ELF-1 (cell line): Measurements from ENCODE around the gene FAM43A.

Experiments
- DNase-seq: peaks from one replicate; pipeline ENCODE4 v3.0.0-alpha.2; 2016; ENCODE audit warnings: low read depth, low spot score

Gene FAM43A

DNA sequence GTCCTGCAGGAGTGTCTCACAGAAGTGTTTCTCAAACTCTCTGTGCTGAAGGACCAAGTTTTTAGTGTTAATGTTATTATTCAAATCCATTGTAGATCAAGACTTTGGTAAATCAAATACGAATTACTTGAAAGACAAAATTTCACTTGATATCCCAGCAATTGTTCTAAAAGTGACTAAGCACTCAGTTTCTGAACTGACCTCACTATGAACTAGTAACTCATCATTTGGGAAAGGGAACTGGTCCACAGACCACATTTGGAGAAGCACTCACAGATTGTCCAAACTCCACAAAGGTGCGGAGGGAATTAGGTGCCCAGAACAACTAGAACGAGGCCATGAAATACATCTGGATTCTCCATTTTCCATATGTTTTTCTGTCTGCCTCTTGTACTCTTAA, 25.6 kb downstream of the FAM43A start:
- no peak for DNase-seq

DNA sequence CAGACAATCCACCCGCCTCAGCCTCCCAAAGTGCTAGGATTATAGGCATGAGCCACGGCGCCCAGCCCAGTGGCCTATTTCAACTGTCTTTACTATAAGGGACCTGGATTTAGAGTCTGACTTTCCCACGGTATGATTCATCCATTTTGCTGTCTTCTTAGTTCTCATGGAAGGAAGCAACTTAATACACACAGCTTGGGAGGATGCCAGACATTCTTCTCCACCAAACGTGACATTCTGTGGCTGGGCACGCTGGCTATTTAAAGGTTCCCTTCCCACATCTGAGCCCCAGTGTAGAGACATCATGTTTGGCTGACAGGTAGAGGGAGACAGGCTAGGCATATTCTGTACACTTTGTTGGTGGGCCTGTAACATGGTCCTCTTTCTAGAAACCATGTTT, 26.2 kb downstream of the FAM43A start:
- DNase-seq, result peak; percentile 46

DNA sequence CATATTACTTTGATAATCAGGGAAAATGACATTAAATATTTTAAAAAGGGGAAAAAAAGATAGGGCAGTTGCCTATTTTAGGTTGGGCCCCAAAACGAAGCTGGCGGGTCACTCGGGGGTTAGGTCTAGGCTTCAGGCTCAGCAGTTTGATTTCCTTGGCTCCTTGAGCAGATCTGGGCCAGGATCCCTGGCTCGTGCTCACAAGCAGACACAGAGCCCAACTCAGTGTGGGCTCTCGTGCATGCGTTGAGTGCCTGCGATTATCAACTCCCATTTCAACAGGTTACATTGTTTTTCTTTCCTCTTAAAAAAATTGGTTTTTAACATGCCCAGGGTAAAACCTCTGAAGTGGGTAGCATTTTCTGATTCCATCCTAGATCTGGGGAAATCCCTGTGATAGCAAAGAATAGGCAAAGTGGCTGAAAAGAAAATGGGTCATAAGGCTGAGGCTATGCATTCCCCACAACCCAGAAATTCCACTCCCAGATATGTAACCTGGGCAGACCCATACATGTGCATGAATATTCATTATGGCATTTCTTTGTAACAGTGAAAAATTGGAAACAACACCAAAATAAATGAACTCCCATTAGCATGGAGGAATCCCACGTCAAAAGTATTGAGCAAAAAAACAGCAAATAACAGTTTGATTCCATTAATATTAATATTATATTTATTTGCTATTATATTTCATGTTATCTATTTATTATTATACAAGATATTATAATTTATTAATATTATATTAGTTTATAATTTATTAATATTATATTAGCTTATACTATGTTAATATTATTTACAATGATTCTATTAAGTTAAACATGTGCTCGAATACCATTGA, 27.8 kb downstream of the FAM43A start:
- DNase-seq, result no peak

DNA sequence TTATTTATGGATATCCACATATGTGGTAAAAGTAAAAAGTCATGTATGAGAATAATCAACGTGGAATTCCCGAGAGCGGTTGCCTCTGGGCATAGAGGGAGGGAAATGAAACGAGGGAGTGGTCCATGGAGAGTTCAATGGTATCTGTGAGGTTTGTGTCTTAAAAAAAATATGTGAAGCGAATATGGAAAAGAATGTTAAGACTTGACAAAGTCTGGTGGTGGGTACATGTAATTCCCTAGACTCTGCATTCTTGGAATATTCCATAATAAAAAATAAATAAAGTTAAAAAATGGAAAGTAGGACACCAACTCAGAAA, 28.4 kb downstream of the FAM43A start:
- DNase-seq, result no peak

DNA sequence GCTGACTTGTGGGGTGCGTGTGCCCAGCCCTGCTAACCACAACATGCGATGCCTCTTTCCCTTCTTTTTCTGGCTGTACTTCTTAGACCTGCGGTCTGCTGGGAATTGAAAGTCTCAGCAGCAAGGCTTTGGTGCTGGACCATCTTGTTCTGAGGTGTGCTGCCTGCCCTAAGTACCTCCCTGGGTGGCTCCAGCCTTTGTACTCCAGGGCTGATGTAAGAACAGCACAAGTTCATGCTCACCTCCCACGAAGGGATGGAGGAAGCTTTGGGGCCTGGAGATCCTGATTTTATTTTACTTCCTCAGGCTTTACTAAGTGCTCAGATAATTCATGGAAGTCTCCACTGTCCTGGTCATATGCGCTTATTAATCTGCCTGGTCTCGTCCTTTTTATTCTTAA, 28.9 kb downstream of the FAM43A start:
- no peak for DNase-seq

DNA sequence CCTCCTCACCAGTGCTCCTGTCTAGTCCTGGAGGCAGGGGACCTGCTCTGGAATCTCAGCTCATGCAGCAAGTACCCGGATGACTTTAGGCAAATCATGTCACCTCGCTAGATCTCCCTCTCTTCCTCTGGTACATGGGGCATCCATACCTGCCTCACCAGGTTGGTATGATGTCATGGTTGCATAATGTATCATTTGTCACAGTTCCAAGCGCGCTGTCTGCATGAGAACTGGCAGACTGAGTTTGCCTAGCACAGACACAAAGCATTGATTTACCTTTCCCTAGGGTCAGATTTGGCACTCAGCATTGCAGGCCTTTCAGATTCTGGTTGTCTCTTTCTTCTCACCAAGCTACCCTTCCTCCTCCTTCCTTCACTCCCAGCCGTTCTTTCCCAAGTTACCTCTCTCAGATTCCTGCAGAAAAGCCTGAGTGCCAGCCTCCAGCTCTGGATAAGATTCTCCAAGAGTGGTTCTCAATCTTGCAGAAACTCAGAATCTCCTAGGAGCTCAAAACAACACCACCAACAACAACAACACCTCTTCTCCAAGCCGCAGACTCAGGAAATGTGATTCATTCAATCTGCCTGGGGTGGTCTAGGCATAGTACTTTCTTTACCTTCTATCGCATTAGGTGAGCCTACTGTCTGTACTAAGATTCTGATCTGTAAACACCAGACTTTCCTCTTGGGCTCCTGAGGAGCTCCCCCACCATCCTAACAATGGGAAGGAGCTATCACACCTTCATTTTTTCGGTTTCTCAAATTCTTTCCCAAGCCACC, 29.5 kb downstream of the FAM43A start:
- DNase-seq, result no peak

DNA sequence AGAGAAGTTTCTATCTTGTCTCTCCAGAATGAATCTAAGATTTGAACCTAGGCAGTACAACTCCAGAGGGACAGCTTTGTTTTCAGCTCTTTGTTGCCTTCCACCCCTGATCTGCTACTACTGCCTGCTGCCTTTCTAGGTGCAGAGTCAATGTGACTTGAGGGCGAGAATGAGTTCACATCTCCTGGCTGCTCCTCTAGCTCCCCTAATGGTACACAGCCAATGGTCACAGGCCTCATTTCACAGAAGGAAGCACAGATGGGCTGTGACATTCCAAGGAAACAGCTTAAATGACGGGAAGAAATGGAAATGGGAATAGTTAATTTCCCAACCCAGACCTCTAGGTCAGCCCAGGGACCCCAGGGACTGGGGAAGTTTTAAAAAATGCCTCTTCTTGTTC, 32.4 kb downstream of the FAM43A start:
- DNase-seq, result peak; percentile 25

DNA sequence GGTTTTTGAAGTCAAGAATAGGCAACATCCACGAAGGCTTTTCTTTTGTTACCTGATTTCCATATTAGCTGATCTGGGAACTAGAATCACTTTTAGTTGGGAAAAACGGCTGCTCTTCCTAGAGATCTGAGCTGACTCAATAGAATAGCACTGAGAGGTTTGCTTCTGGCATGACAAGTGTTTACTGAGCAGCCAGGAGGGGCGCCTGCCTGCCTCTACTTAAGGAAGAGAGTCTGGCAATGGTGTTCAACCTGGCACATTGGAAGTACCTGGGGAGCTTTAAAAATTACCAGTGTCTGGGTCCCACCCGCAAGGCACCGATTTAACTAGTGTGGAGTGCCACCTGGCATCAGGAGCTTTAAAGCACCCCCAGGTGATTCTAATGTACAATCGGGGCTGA, 34.4 kb downstream of the FAM43A start:
- DNase-seq, result no peak

DNA sequence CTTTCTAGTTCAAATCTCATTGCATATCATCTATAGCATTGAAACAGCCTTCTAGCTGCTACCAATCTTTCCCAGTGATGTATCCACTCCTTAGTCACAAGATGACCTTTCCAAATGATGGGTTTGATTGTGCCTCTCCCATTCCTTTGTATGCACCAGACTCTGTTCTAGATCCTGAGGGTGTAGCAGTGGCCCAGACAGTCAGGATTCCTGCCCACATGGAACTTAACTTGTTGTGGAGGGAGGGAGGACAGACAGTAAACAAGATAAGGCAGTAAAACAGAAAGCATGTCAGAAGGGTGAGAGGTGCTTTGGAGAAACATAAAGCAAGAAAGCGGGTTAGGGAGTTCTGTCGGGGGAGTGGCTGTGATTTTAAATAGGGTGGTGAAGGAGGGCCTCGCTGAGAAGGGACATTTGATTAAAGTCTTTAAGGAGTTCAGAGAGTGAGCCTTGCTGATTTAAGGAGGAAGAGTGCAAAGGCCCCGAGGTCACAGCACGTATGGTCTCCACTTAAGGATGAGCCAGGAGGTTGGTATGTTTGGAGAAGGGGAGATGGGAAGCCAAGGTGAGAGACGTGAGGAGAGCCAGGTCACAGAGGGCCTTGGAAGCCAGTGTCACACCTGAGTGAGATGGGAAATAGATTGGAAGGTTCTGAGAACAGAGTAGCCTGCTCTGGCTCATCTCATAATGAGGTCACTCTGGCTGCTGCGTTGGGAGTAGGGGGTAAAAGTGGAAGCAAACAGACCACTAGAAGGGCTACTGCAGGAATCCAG, 38.3 kb downstream of the FAM43A start:
- DNase-seq, result peak; percentile 33

DNA sequence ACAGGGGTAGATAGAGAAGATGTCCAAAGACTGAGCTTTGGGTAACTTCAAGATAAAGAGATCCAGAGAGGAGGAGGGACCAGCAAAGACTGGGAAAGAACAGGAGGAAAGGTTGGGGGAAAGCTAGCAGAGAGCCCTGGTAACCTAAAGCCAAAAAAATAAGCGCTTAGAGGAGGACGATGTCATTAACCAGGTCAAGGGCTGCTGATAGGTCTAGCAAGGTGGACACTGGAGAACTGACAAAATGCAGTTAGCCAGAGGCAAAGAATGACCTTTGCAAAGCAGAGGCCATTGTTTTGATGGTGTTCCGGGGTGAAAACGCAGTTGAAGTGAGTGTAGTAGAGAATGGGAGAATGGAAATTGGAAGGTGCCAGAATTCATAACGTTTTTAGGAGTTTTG, 39.7 kb downstream of the FAM43A start:
- no peak for DNase-seq

DNA sequence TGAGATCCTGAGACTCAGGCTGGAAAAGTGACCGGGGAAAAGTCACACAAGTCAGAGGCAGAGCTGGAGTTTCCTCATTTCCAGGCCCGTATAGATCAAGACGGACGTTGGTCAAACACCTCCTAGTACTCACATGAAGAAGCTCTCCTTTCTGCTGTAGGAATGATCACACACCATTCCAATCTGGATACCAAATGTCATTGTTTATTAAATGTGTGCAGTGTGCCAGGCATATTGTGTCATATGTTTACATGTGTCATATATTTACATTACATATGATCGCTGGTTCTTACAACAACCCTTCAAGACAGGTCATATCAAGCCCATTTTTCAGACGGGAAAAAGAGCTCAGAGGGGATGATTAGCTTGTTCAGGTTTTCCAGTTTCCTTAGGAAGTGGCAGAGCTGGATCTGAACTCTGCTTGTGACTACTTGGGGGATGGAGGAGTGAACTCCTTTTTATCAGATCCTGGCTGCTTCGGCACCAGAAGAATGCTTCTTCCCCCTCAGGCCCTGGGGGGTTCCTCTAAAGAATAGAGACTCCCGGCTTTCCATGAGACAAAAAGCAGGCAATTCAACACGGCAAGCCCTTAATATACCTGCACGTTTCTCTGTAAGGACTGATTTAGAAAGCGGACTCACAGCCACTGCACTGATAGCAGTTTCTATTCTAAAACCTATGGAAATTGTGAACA, 41.9 kb downstream of the FAM43A start:
- DNase-seq, result peak; percentile 61

DNA sequence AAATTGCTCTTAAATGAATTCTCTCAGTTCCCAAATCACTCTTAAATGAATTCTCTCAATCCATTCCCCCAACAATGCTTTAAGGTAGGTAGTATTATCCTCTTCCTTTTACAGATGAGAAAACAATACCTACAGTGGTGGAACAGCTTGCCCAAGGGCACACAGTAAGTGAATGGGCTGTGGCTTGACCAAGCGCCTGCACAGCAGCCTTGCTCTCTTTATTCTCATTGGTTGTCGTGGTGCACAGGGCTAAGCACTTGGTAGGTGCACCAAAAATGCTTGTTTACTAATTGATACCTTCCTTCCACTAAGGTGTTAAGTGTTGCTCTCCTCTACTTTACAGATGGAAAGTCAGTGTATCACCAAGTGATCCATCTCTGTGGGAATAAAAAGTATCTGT, 43.3 kb downstream of the FAM43A start:
- DNase-seq, result no peak

DNA sequence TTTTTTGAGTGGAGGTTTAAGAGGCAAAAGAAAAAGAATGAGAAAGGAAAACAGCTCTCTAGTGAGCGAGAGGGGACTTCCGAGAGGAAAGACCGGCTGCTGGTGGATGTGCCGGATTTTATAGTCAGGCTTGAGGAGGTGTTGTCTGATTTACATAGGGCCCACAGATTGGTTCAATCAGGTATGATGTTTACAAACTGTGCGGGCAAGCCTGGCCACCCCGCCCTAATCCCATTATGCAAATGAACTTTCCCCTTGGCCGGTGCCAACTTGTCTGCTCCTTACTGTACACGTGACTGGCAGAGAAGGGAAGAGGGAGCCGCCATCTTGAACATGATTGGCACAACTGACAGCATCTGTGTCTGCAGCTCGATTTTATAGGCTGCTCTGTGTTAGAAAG, 44.7 kb downstream of the FAM43A start:
- peak; percentile 78 for DNase-seq

DNA sequence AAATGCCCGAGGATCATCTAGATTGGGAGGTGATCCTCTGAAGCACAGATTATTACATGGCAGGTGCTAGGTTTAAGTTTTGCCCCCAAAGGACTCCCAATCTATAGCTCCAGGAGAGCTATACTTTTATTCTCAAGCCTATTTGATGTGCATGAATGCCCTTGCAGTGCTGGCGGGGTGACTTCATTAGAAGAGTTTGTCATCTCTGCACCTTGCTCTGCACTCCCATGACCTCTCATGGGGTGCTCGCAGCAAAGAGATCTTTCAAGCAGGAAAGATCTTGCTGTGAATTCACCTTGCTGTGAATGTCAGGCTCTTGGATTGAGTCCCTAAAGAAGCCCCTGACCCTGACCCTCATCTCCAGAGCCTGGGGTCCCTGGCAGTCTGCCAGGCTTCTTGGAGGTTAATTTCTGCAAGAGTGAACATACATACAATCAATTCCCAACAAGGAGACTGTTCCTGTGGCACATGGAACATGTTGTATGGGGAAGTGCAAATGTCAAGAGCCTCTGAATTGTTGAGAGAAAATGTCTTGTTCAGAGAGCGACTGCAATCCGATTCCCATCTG, 45.9 kb downstream of the FAM43A start:
- no peak for DNase-seq

DNA sequence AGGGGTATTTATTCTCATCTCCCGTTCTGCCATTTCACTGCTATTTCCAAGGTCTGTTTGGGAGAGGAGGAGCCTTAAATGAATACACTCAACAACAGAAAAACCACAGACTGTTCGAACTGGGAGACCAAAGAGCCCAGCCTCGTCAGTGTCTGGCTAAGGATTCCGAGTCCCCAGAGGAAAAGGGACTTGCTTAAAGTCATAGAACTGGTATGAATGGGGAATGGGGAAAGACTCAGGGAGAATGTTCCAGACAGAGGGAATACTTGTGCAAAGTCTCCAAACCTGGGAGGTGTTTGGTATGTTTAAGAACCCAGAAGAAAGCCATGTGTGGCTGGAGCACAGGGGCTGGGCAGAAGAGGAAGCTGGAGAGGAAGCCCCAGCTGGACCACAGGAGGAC, 46.9 kb downstream of the FAM43A start:
- no peak for DNase-seq

DNA sequence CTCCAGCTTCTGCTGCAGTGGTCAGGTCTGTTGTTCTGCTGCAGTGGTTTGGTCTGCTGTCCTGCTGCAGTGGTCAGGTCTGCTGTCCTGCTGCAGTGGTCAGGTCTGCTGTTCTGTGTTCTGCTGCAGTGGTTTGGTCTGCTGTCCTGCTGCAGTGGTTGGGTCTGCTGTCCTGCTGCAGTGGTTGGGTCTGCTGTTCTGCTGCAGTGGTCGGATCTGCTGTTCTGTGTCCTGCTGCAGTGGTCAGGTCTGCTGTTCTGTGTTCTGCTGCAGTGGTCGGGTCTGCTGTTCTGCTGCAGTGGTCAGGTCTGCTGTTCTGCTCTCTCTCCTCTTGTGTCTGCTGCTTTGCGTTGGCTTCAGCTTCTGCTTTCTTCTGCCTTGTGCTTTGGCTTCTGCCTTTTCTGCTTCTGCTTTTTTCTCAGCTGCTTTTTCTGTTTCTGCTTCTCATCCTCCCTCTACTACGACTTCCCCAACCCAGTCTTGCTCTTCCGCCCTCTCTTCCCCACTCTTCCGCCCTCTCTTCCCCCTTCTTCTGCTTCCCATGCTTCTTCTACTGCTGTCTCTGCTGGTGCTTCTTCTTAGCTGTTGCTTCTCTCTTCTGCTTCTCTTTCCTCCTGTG, 50.7 kb downstream of the FAM43A start:
- DNase-seq, result no peak

DNA sequence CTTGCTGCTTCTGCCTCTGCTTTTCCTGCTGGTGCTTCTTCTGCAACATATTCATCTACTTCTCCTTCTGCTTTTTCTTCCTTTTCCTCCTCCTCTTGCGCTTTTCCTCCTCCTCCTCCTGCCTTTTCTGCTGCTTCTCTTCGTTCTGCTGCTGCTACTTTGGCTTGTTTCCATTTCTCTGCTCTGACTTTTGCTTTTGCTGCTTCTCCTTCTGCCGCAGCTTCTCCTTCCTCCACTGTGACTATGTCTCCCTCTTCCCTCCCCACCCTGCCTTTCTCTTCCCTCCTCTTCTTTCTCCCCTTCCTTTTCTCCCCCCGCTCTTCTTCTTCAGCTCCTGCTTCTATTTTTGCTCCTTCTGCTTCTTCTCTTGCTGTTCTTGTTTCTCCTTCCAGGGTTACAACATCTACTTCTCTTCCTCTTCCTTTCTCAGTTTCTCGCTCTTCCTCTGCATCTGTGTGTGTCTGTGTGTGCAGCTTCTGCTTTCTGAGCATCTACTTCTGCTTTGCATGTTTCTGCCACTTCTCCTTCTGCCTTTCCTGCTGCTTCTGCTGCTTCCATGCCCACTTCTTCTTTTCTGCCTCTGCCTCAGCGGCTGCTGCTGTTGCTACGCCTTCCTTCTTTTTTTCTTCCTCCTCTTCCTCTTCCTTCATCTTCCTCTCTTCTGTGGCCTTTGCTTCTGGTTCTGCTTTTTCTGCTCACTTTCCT, 51.4 kb downstream of the FAM43A start:
- no peak for DNase-seq
